Esophagus muscularis mucosa (tissue), 4 donors: ENCODE data around the gene KNSTRN.

Source experiments
- CTCF ChIP-seq, 3 experiments: fragments of 200-600 bp in 2 of 3; fragments of 450-650 bp in 1 of 3; sonication (generic) in 2 of 3; IDR thresholded peaks; one replicate each; pipeline ENCODE4 v1.5.1; 2017 to 2019; ENCODE audit warnings: antibody characterized with exemption in 3 of 3, mild to moderate bottlenecking in 2 of 3, moderate library complexity in 1 of 3
- EP300 ChIP-seq: sonication (generic); formaldehyde crosslinking; IDR thresholded peaks from one replicate; pipeline ENCODE4 v1.6.1; 2017; ENCODE audit warnings: antibody characterized with exemption
- POLR2A ChIP-seq: fragments of 450-650 bp; IDR thresholded peaks from one replicate; pipeline ENCODE4 v1.6.1; 2017; ENCODE audit warnings: antibody characterized with exemption, moderate library complexity, mild to moderate bottlenecking, low read depth
- POLR2AphosphoS5 ChIP-seq, 2 donors: sonication (generic); formaldehyde crosslinking; IDR thresholded peaks; one replicate each; pipeline ENCODE4 v1.6.1; 2017; ENCODE audit warnings: antibody characterized with exemption in 2 of 2

DNA sequence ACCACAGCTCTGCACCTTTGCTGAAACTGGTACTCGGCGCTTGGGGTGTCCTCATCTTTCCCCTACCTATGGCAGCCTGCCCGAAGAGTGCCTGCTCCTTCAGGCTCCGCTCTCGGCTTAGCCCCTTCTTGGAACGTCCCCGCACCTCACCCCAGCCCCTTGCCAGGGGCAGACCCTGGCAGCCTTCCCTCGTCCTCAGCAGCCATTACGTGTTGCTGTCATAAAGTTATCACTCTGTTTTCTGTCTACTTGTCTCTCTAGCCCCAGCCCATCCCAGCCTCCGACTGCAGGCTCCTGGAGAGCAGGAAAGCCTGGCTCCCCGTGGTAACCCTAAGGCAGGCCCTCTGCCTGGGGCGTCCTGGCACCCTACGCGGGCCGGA lies 53.2 kb downstream of the KNSTRN start:
- TF ChIP-seq CTCF (IDR thresholded peaks at IDR 0.05) = no peak
- no peak for TF ChIP-seq POLR2A
- TF ChIP-seq POLR2AphosphoS5 (IDR thresholded peaks at IDR 0.05) = no peak
- no peak for TF ChIP-seq EP300
